ENCODE data around the gene MUC5B.

Gene MUC5B

GRCh38 chr11:1278766-1279673, 56.2 kb downstream of the MUC5B start:
- no peak for DNase-seq (ENCODE audit: low read depth in 1 of 2, low spot score in 1 of 2)

DNA sequence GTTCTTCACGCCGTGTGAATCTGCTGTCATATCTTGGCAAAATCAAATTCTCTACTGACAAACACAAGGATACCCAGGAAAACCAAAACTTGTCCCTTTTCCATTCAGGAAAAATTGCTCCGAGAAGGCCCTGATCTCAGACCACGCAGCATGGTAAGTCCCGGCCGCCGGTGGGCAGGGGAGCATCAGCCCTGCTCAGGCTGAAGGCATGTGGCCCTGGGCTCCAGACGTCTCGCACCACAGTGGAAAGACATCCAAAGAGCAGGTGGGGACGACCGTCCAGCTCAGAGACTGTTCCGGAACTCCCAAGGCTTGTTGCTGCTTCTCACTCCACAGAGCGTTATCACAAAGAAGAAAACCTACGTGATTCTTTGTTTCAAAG, 56.8 kb downstream of the MUC5B start:
- no peak for DNase-seq (ENCODE audit: low read depth in 1 of 2, low spot score in 1 of 2)

- no peak for DNase-seq (ENCODE audit: low read depth in 1 of 2, low spot score in 1 of 2)
Measured at GRCh38 chr11:1280116-1281035, 57.5 kb downstream of the MUC5B start.

- no peak for DNase-seq (ENCODE audit: low read depth in 1 of 2, low spot score in 1 of 2)
Measured at GRCh38 chr11:1281326-1281973, 58.6 kb downstream of the MUC5B start.

GRCh38 chr11:1281974-1282365, 59.1 kb downstream of the MUC5B start:
- DNase-seq (ENCODE audit: low read depth in 1 of 2, low spot score in 1 of 2), result no peak

DNA sequence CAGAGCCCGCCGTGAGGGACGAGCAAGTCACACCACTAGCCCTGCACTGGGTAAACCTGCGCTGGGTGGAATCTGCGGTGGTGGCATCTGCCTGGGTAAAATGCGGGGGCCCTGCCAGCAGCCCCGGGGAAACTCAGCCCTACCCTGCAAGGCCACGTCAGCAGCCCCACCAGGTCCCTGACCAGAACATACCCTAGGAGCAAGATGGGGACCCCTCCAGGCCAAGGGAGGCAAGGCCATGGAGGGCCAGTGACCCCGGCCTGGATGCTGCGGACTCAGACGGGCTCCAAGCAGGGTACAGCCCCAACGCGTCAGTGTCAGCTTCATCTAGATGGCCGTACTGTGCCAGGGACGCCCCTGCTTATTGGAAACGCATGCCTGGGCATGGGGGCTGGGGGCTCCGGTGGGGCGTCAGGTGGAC, 60.2 kb downstream of the MUC5B start:
- DNase-seq (ENCODE audit: low read depth in 1 of 2, low spot score in 1 of 2), result no peak

DNA sequence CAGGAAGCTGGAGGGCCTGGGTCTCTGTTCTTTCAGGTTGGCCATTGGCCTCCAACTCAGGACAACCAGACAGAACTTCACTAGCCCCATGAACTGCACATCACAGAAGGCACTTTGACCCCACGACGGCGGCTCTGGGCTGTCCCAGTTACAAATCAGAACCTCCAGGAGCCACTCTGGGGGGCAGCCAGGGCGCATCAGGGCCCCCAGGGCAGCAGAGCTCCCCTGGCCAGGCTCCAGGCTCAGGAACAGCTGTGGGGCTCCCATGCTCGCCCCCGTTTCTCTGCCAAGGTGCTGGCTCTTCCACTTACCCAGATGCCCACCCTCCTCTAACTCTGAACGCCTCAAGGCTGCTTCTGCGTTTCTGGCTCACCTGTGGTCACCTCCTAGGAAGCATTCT, 61.0 kb downstream of the MUC5B start:
- no peak for DNase-seq (ENCODE audit: low read depth in 1 of 2, low spot score in 1 of 2)

DNA sequence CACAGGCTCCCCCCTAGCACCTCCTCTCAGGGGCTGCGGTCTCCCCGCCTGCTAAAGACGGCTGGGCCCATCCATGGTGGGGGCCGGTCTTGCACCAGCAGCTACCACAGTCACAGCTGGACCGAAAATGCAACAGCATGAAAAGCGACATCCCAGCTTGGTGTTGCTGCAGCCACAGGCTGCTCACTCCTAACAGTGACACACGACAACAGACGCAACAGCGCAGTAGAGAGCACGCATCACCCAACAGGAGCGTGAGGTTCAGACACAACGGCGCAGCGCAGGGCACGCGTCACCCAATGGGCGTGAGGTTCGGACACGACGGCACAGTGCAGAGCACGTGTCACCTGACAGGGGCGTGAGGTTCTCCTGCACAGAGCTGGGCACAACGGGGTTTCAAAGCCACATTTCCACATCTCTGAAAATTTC, 62.5 kb downstream of the MUC5B start:
- no peak for DNase-seq (ENCODE audit: low read depth in 1 of 2, low spot score in 1 of 2)

- no peak for DNase-seq (ENCODE audit: low read depth in 1 of 2, low spot score in 1 of 2)
Measured at GRCh38 chr11:1285876-1286275, 63.0 kb downstream of the MUC5B start.

DNA sequence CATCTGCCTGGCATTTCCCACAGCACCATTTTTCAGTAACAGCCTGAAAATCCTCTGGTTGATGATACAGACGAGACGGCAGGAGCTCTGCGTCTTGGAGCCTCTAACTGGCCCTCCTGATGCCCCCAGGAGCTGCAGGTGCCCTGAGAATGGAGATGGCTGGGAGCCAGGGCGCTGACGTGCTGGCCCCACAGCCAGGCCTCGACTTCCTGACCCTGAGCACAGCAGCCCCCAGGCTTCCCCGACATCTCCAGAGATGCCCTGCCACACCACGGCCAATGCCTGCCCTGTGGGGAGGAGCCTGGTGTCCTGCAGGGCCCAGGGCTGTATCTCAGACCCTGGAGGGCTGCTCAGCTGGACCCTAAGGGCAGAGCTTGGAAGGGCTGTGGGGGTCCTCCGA, 65.1 kb downstream of the MUC5B start:
- no peak for DNase-seq (ENCODE audit: low read depth in 1 of 2, low spot score in 1 of 2)

GRCh38 chr11:1288426-1289151, 65.7 kb downstream of the MUC5B start:
- no peak for DNase-seq (ENCODE audit: low read depth in 1 of 2, low spot score in 1 of 2)

DNA sequence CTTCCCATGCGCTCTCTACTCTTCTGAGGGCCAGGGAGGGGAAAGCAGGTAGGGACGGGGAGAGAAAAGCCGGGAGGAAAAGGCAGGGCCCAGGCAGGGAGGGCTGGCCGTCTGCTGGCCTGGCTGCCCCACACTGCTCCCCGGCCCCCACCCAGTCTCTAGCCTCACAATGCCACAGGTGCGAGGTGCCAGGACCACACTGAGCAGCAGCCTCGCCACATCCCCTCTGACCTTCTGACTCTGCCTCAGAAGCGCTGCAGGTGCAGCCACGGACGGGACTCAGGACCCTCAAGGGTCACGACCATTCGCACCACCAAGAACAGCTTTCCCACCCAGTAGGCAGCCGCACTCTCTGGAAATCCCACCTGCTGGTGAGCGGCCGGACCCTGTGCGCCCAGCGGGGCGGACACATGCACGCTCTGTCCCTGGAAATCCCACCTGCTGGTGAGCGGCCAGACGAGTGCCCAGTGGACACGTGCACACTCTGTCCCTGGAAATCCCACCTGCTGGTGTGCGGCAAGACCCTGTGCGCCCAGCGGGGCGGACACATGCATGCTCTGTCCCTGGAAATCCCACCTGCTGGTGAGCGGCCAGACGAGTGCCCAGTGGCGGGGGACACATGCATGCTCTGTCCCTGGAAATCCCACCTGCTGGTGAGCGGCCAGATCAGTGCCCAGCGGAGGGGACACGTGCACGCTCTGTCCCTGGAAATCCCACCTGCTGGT, 66.5 kb downstream of the MUC5B start:
- DNase-seq (ENCODE audit: low read depth in 1 of 2, low spot score in 1 of 2), result no peak

DNA sequence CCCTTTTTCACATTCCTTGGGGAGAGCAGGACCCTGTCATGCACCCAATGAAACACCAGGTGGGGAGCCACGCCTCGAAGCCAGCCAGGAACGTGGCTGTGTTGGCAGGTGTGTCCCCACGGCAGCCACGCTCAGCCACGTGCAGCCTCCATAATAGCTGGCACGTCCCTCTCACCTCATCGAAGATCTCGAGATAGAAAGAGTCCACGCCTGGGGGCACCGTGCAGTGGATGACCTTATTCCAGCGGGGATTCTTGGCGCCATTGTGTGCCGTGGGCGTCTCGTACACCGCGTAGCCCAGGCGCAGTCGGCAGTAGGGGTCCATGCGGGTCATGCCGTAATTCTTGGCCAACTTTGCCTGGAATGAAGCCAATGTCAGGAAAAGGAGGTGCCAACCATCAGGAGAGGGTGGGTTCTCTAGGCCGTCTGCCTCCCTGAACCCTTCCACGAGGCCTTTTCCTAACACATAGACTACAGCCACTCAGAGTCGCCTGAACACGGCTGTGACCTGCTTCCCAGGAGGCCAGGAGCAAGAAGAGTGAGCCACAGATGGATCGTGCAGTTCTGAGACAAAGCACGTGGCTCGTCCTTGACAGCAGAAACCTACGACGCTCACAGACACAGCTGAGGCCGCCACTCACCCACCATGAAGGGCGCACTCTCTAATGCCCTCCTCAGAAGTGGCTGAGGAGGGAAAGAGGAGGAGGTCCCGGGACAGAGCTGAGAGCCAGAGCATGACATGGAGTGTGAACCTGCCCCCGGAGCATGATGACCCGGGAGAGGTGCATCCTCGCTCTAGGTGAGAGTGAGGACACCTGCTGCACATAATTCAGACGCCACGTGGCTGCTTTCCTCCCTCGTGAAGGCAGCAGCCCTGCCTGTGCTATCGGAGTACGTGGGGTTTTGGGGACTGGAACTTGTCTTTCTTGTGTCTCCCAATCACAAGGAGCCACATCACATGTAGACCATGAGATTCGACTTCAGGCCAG, 67.5 kb downstream of the MUC5B start:
- DNase-seq (ENCODE audit: low read depth in 1 of 2, low spot score in 1 of 2), result no peak

DNA sequence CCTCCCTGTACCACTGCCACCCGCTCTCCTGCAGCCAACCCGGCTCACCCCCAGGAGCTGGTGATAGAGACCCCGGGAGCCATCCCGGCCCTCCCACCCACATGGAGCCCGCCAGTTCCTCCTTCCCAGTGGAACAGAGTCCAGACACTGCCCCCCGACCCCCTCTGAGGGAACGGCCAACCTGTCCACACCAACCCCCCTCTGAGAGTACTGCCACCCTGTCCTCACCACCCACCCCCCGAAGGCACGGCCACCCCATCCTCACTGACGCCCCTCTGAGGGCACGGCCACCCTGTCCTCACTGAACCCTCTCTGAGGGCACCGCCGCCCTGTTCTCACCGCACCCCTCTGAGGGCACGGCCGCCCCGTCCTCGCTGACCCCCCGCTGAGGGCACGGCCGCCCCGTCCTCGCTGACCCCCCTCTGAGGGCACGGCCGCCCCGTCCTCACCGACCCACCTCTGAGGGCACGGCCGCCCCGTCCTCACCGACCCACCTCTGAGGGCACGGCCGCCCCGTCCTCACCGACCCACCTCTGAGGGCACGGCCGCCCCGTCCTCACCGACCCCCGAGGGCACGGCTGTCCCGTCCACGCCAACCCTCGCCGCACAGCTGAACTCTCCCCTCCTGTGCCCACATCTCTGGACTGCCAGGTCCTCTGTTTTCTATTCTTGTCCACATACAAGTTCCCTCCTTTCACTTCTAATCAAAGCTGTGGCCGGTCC, 68.6 kb downstream of the MUC5B start:
- no peak for DNase-seq (ENCODE audit: low read depth in 1 of 2, low spot score in 1 of 2)

DNA sequence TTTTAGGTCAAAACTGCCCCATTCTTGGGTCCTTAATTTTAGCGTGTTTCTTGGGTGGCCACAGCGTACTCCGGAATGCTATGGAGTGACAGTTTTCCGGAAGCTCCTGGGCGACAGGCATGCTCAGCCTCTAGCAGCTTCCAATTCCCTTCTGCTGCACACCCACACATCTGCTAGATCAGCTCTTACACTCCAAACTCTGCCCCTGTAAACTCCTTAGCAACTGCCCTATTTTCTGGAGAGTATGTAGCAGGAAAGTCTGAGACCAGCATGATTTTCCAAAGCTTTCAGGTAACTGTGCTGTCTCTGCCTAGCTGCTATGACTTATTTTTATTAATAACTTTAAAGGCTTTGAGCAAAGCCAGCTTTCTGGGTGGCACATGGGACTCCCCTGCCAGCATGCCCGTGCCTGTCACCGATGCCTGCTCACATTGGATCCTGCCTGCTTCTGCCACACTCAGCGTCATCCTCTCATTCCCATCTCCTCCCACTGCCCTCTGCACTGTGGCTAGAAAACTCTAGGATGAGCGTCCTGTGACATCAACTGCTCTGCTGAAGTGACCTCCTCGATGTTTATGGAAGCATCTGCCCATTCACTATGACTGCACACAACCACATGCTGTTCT, 69.3 kb downstream of the MUC5B start:
- DNase-seq (ENCODE audit: low read depth in 1 of 2, low spot score in 1 of 2), result no peak

GRCh38 chr11:1292644-1293618, 70.1 kb downstream of the MUC5B start:
- no peak for DNase-seq (ENCODE audit: low read depth in 1 of 2, low spot score in 1 of 2)

DNA sequence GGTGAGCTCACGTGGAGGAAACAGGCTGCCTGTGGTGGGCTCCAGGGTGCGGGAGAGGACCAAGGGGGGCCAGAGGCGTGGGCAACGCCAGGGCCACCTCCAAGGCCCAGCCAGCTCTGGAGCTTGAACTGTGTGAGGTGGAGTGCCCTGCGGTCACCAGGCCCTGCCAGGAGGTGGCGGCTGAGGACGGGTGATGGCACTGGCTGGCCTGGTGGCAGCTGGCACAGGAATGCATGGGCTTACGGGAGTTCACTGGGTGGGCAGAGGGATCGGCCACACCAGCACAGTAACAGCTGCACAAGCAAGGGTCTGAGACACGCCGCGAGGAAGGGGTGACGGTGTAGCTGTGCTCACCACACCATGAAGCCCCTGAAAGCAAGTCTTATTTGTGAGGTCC, 70.8 kb downstream of the MUC5B start:
- DNase-seq (ENCODE audit: low read depth in 1 of 2, low spot score in 1 of 2), result no peak
